Stimulated activated CD8-positive, alpha-beta memory T cell treated with anti-CD3 and anti-CD28 coated beads, Interleukin-7, amount 100 ng/mL, for 48 hours (primary cell): ENCODE measurements around the gene TXNDC5.
"Not testable (repeated sequence)": the region's sequence is repeated elsewhere in the genome, so short reads cannot be mapped to it uniquely, and the experiment has no call there.

Experiments
- DNase-seq, 2 donors: peaks; one replicate each; pipeline ENCODE4 v3.0.0-alpha.2; 2020; ENCODE audit warnings: low read depth in 1 of 2; ENCODE audit errors: extremely low read depth in 1 of 2

TXNDC5 gene

GRCh38 chr6:7914991-7915789 is 4.6 kb upstream of the TXNDC5 start:
- DNase-seq, result no peak

GRCh38 chr6:7914311-7914710 is 3.7 kb upstream of the TXNDC5 start:
- no peak for DNase-seq

GRCh38 chr6:7912736-7913517 is 2.3 kb upstream of the TXNDC5 start:
- DNase-seq, result no peak

- DNase-seq, result no peak
Measured at GRCh38 chr6:7912024-7912423, 1.4 kb upstream of the TXNDC5 start.

- DNase-seq, result no peak
Measured at GRCh38 chr6:7911345-7911725, 747 bp upstream of the TXNDC5 start.

GRCh38 chr6:7910298-7910653 is 312 bp downstream of the TXNDC5 start:
- no peak for DNase-seq

- DNase-seq, result peak; percentile 23 to 32
Measured at GRCh38 chr6:7909323-7910276, 988 bp downstream of the TXNDC5 start.

GRCh38 chr6:7907159-7907558 is 3.4 kb downstream of the TXNDC5 start:
- DNase-seq, result no peak

GRCh38 chr6:7906741-7907140 is 3.8 kb downstream of the TXNDC5 start:
- no peak for DNase-seq

GRCh38 chr6:7905416-7905815 is 5.2 kb downstream of the TXNDC5 start:
- DNase-seq, result no peak

GRCh38 chr6:7904654-7905319 is 5.8 kb downstream of the TXNDC5 start:
- DNase-seq, result no peak

- DNase-seq, result no peak
Measured at GRCh38 chr6:7903673-7904072, 6.9 kb downstream of the TXNDC5 start.

GRCh38 chr6:7902867-7903266 is 7.7 kb downstream of the TXNDC5 start:
- DNase-seq, result no peak

GRCh38 chr6:7902221-7902620 is 8.4 kb downstream of the TXNDC5 start:
- DNase-seq, result no peak

GRCh38 chr6:7901780-7902179 is 8.8 kb downstream of the TXNDC5 start:
- DNase-seq, result no peak

GRCh38 chr6:7901056-7901455 is 9.5 kb downstream of the TXNDC5 start:
- DNase-seq, result no peak

- no peak for DNase-seq
Measured at GRCh38 chr6:7900621-7901020, 10.0 kb downstream of the TXNDC5 start.

- no peak for DNase-seq
Measured at GRCh38 chr6:7899889-7900213, 10.7 kb downstream of the TXNDC5 start.

GRCh38 chr6:7899101-7899888 is 11.3 kb downstream of the TXNDC5 start:
- DNase-seq, result no peak

GRCh38 chr6:7898193-7898586 is 12.4 kb downstream of the TXNDC5 start:
- not testable (repeated sequence) for DNase-seq
